Neural crest cell (in vitro differentiated cells): ENCODE data around the gene TRIML2. TPM values are rescaled to one million over a fixed set of nuclear protein-coding genes. Genes with fewer than 3 reads are reported as not detected.

ENCODE experiments used
- DNase-seq: peaks from one replicate; pipeline ENCODE4 v3.0.0; 2021; ENCODE audit warnings: low read depth, mixed read lengths, low spot score
- H3K27ac Mint-ChIP-seq: one replicate; pipeline ENCODE4 v1.8.0; 2021; ENCODE audit warnings: mild to moderate bottlenecking, mixed read lengths; ENCODE audit not compliant: unreplicated experiment
- H3K27me3 Mint-ChIP-seq: 2 replicates; pipeline ENCODE4 v1.8.0; 2021; ENCODE audit warnings: low read depth, mild to moderate bottlenecking, mixed read lengths
- H3K36me3 Mint-ChIP-seq: 2 replicates; pipeline ENCODE4 v1.8.0; 2021; ENCODE audit warnings: low read depth, mild to moderate bottlenecking, mixed read lengths
- H3K4me1 Mint-ChIP-seq: 2 replicates; pipeline ENCODE4 v1.8.0; 2021; ENCODE audit warnings: mixed read lengths
- H3K4me3 Mint-ChIP-seq: one replicate; pipeline ENCODE4 v1.8.0; 2021; ENCODE audit warnings: mild to moderate bottlenecking, mixed read lengths
- H3K9me3 Mint-ChIP-seq: 2 replicates; pipeline ENCODE4 v1.8.0; 2021; ENCODE audit warnings: mixed read lengths
- total RNA-seq: library from RNA; stranded (reverse); gene quantifications from 2 replicates; pipeline ENCODE4 v1.2.1, GENCODE V29; 2021
- TF ChIP-seq, protein P1 (sequence below): fragments of 200-600 bp; sonication (generic); conservative IDR thresholded peaks from 2 replicates; pipeline ENCODE4 v1.5.0; 2021; ENCODE audit warnings: antibody characterized with exemption, mild to moderate bottlenecking

TRIML2 gene
- total RNA-seq, 1 donor from 2014 or later = not detected

DNA sequence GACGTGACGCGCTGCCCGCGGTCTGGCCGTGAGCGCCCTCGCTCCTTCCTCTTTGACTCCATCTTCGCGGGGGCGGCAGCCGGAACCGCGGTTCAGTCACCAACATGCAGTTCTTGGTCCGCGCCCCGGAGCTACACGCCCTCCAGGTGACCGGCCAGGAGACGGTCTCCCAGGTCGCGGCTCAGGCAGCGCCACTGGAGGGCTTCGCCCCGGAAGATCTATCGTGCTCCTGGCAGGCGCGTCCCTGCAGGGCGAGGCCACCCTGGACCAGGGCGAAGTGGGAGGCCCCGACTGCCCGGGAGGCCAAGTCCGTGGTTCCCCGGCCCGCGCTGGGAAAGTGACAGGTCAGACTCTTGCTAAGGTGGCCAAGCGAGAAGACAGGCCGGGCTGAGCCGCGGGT, 2.9 kb downstream of the TRIML2 start:
- Mint-ChIP-seq H3K27ac (no peak overlapping the region), H3K27me3 (no peaks in the 10 kb centered on the region), H3K36me3 (peaks cover 6% of the 10 kb centered on the region), H3K4me1 (peaks cover 10% of the 10 kb centered on the region), H3K9me3 (peaks cover 10% of the 10 kb centered on the region), H3K4me3 (no peak overlapping the region)
- TF ChIP-seq, protein P1, sequence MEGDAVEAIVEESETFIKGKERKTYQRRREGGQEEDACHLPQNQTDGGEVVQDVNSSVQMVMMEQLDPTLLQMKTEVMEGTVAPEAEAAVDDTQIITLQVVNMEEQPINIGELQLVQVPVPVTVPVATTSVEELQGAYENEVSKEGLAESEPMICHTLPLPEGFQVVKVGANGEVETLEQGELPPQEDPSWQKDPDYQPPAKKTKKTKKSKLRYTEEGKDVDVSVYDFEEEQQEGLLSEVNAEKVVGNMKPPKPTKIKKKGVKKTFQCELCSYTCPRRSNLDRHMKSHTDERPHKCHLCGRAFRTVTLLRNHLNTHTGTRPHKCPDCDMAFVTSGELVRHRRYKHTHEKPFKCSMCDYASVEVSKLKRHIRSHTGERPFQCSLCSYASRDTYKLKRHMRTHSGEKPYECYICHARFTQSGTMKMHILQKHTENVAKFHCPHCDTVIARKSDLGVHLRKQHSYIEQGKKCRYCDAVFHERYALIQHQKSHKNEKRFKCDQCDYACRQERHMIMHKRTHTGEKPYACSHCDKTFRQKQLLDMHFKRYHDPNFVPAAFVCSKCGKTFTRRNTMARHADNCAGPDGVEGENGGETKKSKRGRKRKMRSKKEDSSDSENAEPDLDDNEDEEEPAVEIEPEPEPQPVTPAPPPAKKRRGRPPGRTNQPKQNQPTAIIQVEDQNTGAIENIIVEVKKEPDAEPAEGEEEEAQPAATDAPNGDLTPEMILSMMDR = no peak
- DNase-seq = no peak

- Mint-ChIP-seq H3K27ac (no peak overlapping the region), H3K4me3 (no peak overlapping the region), H3K4me1 (no peaks in the 10 kb centered on the region), H3K27me3 (no peaks in the 10 kb centered on the region), H3K9me3 (peaks cover 2% of the 10 kb centered on the region), H3K36me3 (no peaks in the 10 kb centered on the region)
- no peak for DNase-seq
- TF ChIP-seq, protein P1 = no peak
These were observed 16.6 kb downstream of the TRIML2 start for GRCh38 chr4:188092824-188093223.

GRCh38 chr4:188086858-188087257, 22.5 kb downstream of the TRIML2 start:
- Mint-ChIP-seq H3K36me3 (no peaks in the 10 kb centered on the region), H3K4me1 (no peaks in the 10 kb centered on the region), H3K4me3 (no peak overlapping the region), H3K27me3 (no peaks in the 10 kb centered on the region), H3K27ac (no peak overlapping the region), H3K9me3 (peaks cover 2% of the 10 kb centered on the region)
- DNase-seq = no peak
- TF ChIP-seq, protein P1 = no peak

- Mint-ChIP-seq H3K4me1 (no peaks in the 10 kb centered on the region), H3K9me3 (no peaks in the 10 kb centered on the region), H3K27ac (no peak overlapping the region), H3K4me3 (no peak overlapping the region), H3K27me3 (no peaks in the 10 kb centered on the region), H3K36me3 (no peaks in the 10 kb centered on the region)
- TF ChIP-seq, protein P1 = no peak
- no peak for DNase-seq
These were observed 26.6 kb downstream of the TRIML2 start for GRCh38 chr4:188082796-188083195.

DNA sequence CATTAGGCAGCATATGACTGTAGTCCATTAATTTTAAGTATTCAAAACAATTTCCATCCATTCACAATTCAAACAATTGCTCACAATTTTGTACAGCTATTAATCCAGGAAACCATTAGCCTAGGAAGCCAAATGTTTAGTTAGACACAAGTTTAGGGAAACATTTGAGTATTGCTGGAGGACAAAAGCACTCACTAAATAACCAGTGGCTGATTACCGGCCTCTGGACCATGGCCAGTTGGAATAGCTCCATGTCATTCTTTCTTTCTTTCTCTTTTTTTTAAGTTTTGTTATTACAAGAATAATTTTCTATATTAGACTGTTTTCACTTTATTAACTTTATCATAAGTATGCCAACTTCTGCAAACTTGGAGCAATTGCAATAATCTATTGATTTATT, 31.3 kb downstream of the TRIML2 start:
- Mint-ChIP-seq H3K27me3 (no peaks in the 10 kb centered on the region), H3K27ac (no peak overlapping the region), H3K9me3 (no peaks in the 10 kb centered on the region), H3K36me3 (no peaks in the 10 kb centered on the region), H3K4me1 (no peaks in the 10 kb centered on the region), H3K4me3 (no peak overlapping the region)
- no peak for DNase-seq
- TF ChIP-seq, protein P1 = no peak

- TF ChIP-seq, protein P1 = no peak
- Mint-ChIP-seq H3K4me3 (no peak overlapping the region), H3K36me3 (no peaks in the 10 kb centered on the region), H3K27ac (no peak overlapping the region), H3K9me3 (no peaks in the 10 kb centered on the region), H3K4me1 (no peaks in the 10 kb centered on the region), H3K27me3 (no peaks in the 10 kb centered on the region)
- DNase-seq = no peak
These were observed 33.2 kb downstream of the TRIML2 start for GRCh38 chr4:188076169-188076568.
